IMR-90 (cell line): ENCODE results near the gene SMO. TPM values are rescaled to one million over a fixed set of nuclear protein-coding genes. Genes with fewer than 3 reads are reported as not detected.

Experiments
- ATAC-seq: fragments of 200-7000 bp; cut with Tn5 transposase; 2 replicates; pipeline ENCODE4 v1.9.1; 2020; ENCODE audit warnings: low read depth, mild to moderate bottlenecking, moderate library complexity
- BruUV-seq: library from RNA; stranded (reverse); fragments of 400-500 nt; replicated peaks from 2 replicates; lab custom pipeline; 2021; lab: Mats Ljungman, UMichigan
- CTCF ChIA-PET: fragments of 300-600 bp; formaldehyde crosslinking; extraction: SDS; loops from one replicate; lab custom pipeline; 2021; ENCODE audit warnings: antibody characterized with exemption; lab: Yijun Ruan, JAX
- POLR2A ChIA-PET: fragments of 300-600 bp; sonication (Branson Sonifier 250); formaldehyde crosslinking; loops from one replicate; lab custom pipeline; 2022; ENCODE audit warnings: antibody characterized with exemption; ENCODE audit not compliant: unreplicated experiment; lab: Charles Lee
- DNase-seq: peaks from one replicate; pipeline ENCODE4 v3.0.0; 2013
- H2AFZ ChIP-seq: replicated peaks from 2 replicates; pipeline ENCODE3; 2013; ENCODE audit warnings: low read length, mild to moderate bottlenecking; ENCODE audit not compliant: poor library complexity
- H2AK5ac ChIP-seq: 2 replicates; pipeline ENCODE4 v1.6.1; 2013; ENCODE audit warnings: low read depth, low read length, inconsistent platforms
- H2AK9ac ChIP-seq: replicated peaks from 2 replicates; pipeline ENCODE3; 2013; ENCODE audit warnings: mild to moderate bottlenecking, low read depth, low read length, moderate library complexity; ENCODE audit not compliant: poor library complexity
- H2BK120ac ChIP-seq: 2 replicates; pipeline ENCODE4 v1.6.1; 2013; ENCODE audit warnings: low read depth, low read length, inconsistent platforms
- H2BK15ac ChIP-seq: 3 replicates; pipeline ENCODE4 v1.6.1; 2013; ENCODE audit warnings: low read depth, low read length, inconsistent platforms
- H2BK20ac ChIP-seq: 2 replicates; pipeline ENCODE4 v1.6.1; 2013; ENCODE audit warnings: low read depth, mild to moderate bottlenecking, inconsistent platforms, low read length, moderate library complexity
- H2BK5ac ChIP-seq: 2 replicates; pipeline ENCODE4 v1.6.1; 2013; ENCODE audit warnings: mild to moderate bottlenecking, low read depth, low read length, inconsistent platforms; ENCODE audit not compliant: poor library complexity, severe bottlenecking
- H3K14ac ChIP-seq: replicated peaks from 2 replicates; pipeline ENCODE4 v1.6.1; 2013; ENCODE audit warnings: low read depth, low read length, inconsistent platforms
- H3K18ac ChIP-seq: 2 replicates; pipeline ENCODE4 v1.6.1; 2013; ENCODE audit warnings: low read depth, low read length, control low read depth
- H3K23ac ChIP-seq: 2 replicates; pipeline ENCODE4 v1.6.1; 2013; ENCODE audit warnings: low read depth, low read length, inconsistent platforms
- H3K27ac ChIP-seq: 2 replicates; pipeline ENCODE4 v1.5.1; 2013; ENCODE audit warnings: mild to moderate bottlenecking, control low read depth, low read length; ENCODE audit not compliant: insufficient read depth
- H3K27me3 ChIP-seq: 2 replicates; pipeline ENCODE4 v1.6.1; 2013; ENCODE audit warnings: low read length; ENCODE audit not compliant: control insufficient read depth, insufficient read depth
- H3K36me3 ChIP-seq: 2 replicates; pipeline ENCODE4 v1.6.1; 2013; ENCODE audit warnings: low read length, mixed read lengths; ENCODE audit not compliant: control insufficient read depth, insufficient read depth
- H3K4ac ChIP-seq: 2 replicates; pipeline ENCODE4 v1.6.1; 2013; ENCODE audit warnings: low read depth, low read length, inconsistent platforms
- H3K4me1 ChIP-seq: 2 replicates; pipeline ENCODE4 v1.6.1; 2013; ENCODE audit warnings: low read length, mixed read lengths; ENCODE audit not compliant: control insufficient read depth, insufficient read depth
- H3K4me2 ChIP-seq: 2 replicates; pipeline ENCODE4 v1.6.1; 2013; ENCODE audit warnings: low read depth, mild to moderate bottlenecking, control low read depth, low read length, moderate library complexity
- H3K4me3 ChIP-seq: 2 replicates; pipeline ENCODE4 v1.5.1; 2013; ENCODE audit warnings: low read depth, mild to moderate bottlenecking, control low read depth, low read length, moderate library complexity; ENCODE audit not compliant: insufficient read depth
- H3K56ac ChIP-seq: 2 replicates; pipeline ENCODE4 v1.6.1; 2013; ENCODE audit warnings: low read length, inconsistent platforms; ENCODE audit not compliant: insufficient read depth; ENCODE audit errors: extremely low read depth
- H3K79me1 ChIP-seq, 2 experiments: 2 replicates each; pipeline ENCODE4 v1.6.1; 2013; ENCODE audit warnings: low read length in 2 of 2, inconsistent platforms in 1 of 2, low read depth in 1 of 2
- H3K9ac ChIP-seq: 2 replicates; pipeline ENCODE4 v1.6.1; 2013; ENCODE audit warnings: low read depth, low read length, control low read depth
- H3K9me1 ChIP-seq: 2 replicates; pipeline ENCODE4 v1.6.1; 2013; ENCODE audit warnings: low read length, inconsistent platforms; ENCODE audit not compliant: insufficient read depth
- H3K9me3 ChIP-seq: 2 replicates; pipeline ENCODE4 v1.6.1; 2013; ENCODE audit warnings: low read length; ENCODE audit not compliant: control insufficient read depth, insufficient read depth
- H4K20me1 ChIP-seq: 2 replicates; pipeline ENCODE4 v1.6.1; 2013; ENCODE audit warnings: low read length, inconsistent platforms; ENCODE audit not compliant: insufficient read depth
- H4K5ac ChIP-seq: 2 replicates; pipeline ENCODE4 v1.6.1; 2013; ENCODE audit warnings: mild to moderate bottlenecking, low read depth, low read length, control low read depth
- H4K8ac ChIP-seq, 2 experiments: 2 replicates each; pipeline ENCODE4 v1.6.1; 2013; ENCODE audit warnings: low read depth in 2 of 2, low read length in 2 of 2, control low read depth in 1 of 2, inconsistent platforms in 1 of 2
- H4K91ac ChIP-seq: 2 replicates; pipeline ENCODE4 v1.6.1; 2013; ENCODE audit warnings: low read depth, low read length, inconsistent platforms; ENCODE audit not compliant: insufficient read depth
- MAFK ChIP-seq: IDR thresholded peaks from 2 replicates; pipeline ENCODE4 v1.6.1; 2012; ENCODE audit warnings: low read depth, low read length, improper control_type of control experiment
- MXI1 ChIP-seq: IDR thresholded peaks from 2 replicates; pipeline ENCODE4 v1.6.1; 2012; ENCODE audit warnings: low read depth, mild to moderate bottlenecking, low read length, moderate library complexity, borderline replicate concordance
- WGBS, 2 experiments: methylation state at CpG; one replicate each; pipeline versions ENCODE4 v1.1.5 to v1.1.7; 2013; ENCODE audit warnings: missing lambda C conversion rate in 2 of 2; ENCODE audit not compliant: insufficient read length in 1 of 2; ENCODE audit errors: extremely low coverage in 2 of 2; 5-methylcytosine and 5-hydroxymethylcytosine counted together
- dilution Hi-C: fragments of 300-500 bp; cut with HindIII; formaldehyde crosslinking; loops from one replicate; pipeline ENCODE4 v1.14.3; 2018; ENCODE audit warnings: low sequenced_read_pairs; ENCODE audit not compliant: unreplicated experiment
- in situ Hi-C: fragments of 300-500 bp; cut with MboI; formaldehyde crosslinking; loops from 3 replicates; pipeline ENCODE4 v1.14.3; 2019; ENCODE audit warnings: low sequenced_read_pairs, inconsistent platforms, mixed read lengths
- intact Hi-C: fragments of 100-400 bp; cut with micrococcal nuclease; formaldehyde crosslinking; loops from 2 replicates; pipeline ENCODE4 v1.10.0; 2022
- polyA plus RNA-seq, 3 experiments: library from polyadenylated mRNA; depleted of rRNA; stranded (reverse); fragments of >200 nt; gene quantifications; 2 replicates each; pipeline ENCODE4 v1.2.3, GENCODE V29; 2012; ENCODE audit warnings: low replicate concordance in 1 of 3
- total RNA-seq: library from RNA; depleted of rRNA; stranded (reverse); fragments of >200 nt; gene quantifications from 2 replicates; pipeline ENCODE4 v1.2.3, GENCODE V29; 2012
- TF ChIP-seq, protein P1 (sequence below): fragments of 150-350 bp; IDR thresholded peaks from 2 replicates; pipeline ENCODE4 v1.6.1; 2017; ENCODE audit warnings: mild to moderate bottlenecking, antibody characterized with exemption, low read length, low read depth

SMO gene
- total and polyA plus RNA-seq, 2 of the 4 experiments (the other 2 are of a cell fraction) = 18.5 to 24.7 TPM

DNA sequence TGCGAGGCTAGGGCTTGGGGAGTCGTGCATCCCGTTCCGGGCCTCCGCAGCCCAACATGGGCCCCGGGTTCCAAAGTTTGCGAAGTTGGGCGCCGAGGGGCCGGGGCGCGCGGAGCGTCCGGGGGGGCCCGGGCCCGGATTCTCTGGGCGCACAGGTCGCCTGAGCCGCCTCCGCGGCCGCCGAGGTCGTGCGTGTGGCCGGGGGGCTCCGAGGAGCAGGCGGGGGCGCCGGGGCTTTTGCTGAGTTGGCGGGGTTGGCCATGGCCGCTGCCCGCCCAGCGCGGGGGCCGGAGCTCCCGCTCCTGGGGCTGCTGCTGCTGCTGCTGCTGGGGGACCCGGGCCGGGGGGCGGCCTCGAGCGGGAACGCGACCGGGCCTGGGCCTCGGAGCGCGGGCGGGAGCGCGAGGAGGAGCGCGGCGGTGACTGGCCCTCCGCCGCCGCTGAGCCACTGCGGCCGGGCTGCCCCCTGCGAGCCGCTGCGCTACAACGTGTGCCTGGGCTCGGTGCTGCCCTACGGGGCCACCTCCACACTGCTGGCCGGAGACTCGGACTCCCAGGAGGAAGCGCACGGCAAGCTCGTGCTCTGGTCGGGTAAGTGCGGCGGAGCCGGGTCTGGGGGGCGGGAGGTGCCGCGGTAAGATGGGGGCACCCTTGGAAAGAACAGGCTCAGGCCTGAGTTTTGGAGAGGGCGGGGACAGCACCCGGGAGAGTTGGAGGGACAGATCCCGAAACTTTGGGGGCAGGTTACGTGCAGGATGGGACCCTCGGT is 643 bp downstream of the SMO start:
- H3K4me2 ChIP-seq = peak overlapping the region; percentile 98
- CTCF ChIA-PET = no interaction called here
- peak overlapping the region; percentile 84 for H3K9ac ChIP-seq
- 1% methylated on average over 51 of the region's 83 CpGs; no CpG with 5 or more reads in 1 of the 2 experiments for WGBS, 2 experiments
- H2AFZ ChIP-seq = peak overlapping the region; percentile 94
- intact Hi-C loops = no loop called here
- DNase-seq (peak; percentile 27), ATAC-seq (peak; percentile 72)
- H3K4me1 ChIP-seq = peaks cover 6% of the 10 kb centered on the region
- H4K5ac ChIP-seq = 0 out of 2 replicates have a peak overlapping the region, but pooled peaks have one; percentile 22
- H3K9me3 ChIP-seq = no peaks in the 10 kb centered on the region
- H3K36me3 ChIP-seq = no peaks in the 10 kb centered on the region
- in situ Hi-C loops = no loop called here
- H3K4me3 ChIP-seq = peak overlapping the region; percentile 93
- H2BK20ac ChIP-seq = no peak overlapping the region
- peak overlapping the region; percentile 86 for H3K23ac ChIP-seq
- H4K8ac ChIP-seq = peak overlapping the region in 1 of 2 experiments; percentile 19; a peak in 2 of 4 replicates
- H2AK5ac ChIP-seq = no peak overlapping the region
- H3K14ac ChIP-seq = peak overlapping the region; percentile 88
- H3K27ac ChIP-seq = peak overlapping the region; percentile 58
- H3K18ac ChIP-seq = peak overlapping the region; percentile 25; the same call in 1 of the 2 replicates
- no peak overlapping the region for H2BK15ac ChIP-seq
- TF ChIP-seq MXI1 (peak; percentile 26; the same call in 1 of the 2 replicates), MAFK (0 out of 2 replicates have a peak, but pooled peaks have one; percentile 13)
- TF ChIP-seq, protein P1, sequence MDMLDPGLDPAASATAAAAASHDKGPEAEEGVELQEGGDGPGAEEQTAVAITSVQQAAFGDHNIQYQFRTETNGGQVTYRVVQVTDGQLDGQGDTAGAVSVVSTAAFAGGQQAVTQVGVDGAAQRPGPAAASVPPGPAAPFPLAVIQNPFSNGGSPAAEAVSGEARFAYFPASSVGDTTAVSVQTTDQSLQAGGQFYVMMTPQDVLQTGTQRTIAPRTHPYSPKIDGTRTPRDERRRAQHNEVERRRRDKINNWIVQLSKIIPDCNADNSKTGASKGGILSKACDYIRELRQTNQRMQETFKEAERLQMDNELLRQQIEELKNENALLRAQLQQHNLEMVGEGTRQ = no peak
- BruUV-seq = no TSS peak
- dilution Hi-C loops = no loop called here
- H2BK120ac ChIP-seq = no peak overlapping the region
- no peak overlapping the region for H3K56ac ChIP-seq
- no peak overlapping the region for H2BK5ac ChIP-seq
- peaks cover 11% of the 10 kb centered on the region for H3K27me3 ChIP-seq
- peaks cover 18 to 42% of the 10 kb centered on the region in 2 experiments; a peak in 3 of 4 replicates for H3K79me1 ChIP-seq
- H4K91ac ChIP-seq = peak overlapping the region; percentile 56
- H2AK9ac ChIP-seq = peak overlapping the region; percentile 60
- peak overlapping the region; percentile 52 for H3K4ac ChIP-seq
- POLR2A ChIA-PET = interaction anchor here (0.6 kb wide), 1 partner anchor 356 kb away, joined by 3 read pairs; no protein-coding TSS in a partner anchor
- H3K9me1 ChIP-seq = peaks cover 10% of the 10 kb centered on the region
- H4K20me1 ChIP-seq = peaks cover 38% of the 10 kb centered on the region
